KBM-7 (cell line): Measurements from ENCODE around the gene IL11RA.
"Not testable (repeated sequence)": the region's sequence is repeated elsewhere in the genome, so short reads cannot be mapped to it uniquely, and the experiment has no call there.

Source experiments
- DNase-seq: peaks from one replicate; pipeline ENCODE4 v3.0.0-alpha.2; 2015
- in situ Hi-C: fragments of 300-500 bp; cut with MboI; formaldehyde crosslinking; loops from 2 replicates; pipeline ENCODE4 v1.14.3; 2020; ENCODE audit warnings: low sequenced_read_pairs, low pct_unique_long_range_greater_than_20kb, mixed read lengths

Gene IL11RA

GRCh38 chr9:34628656-34629490, 23.1 kb upstream of the IL11RA start, which contains the start of gene ARID3C:
Gene ARID3C, minus strand, starts transcription at chr9:34629066. Its CDS starts 1,052 bp downstream, at chr9:34628014.
- no peak for DNase-seq

GRCh38 chr9:34629491-34629808, 22.5 kb upstream of the IL11RA start:
- no peak for DNase-seq
- in situ Hi-C loops: no loop called here

More at GRCh38 chr9:34628656-34629490, 23.1 kb upstream of the IL11RA start, which contains the start of gene ARID3C:
- in situ Hi-C loops: no loop called here

- DNase-seq: no peak
- in situ Hi-C loops: no loop called here
Measured at GRCh38 chr9:34630402-34631154, 21.4 kb upstream of the IL11RA start.

GRCh38 chr9:34633166-34633565, 18.8 kb upstream of the IL11RA start:
- DNase-seq: no peak
- in situ Hi-C loops: no loop called here

- DNase-seq: peak; percentile 82
- in situ Hi-C loops: no loop called here
Measured at GRCh38 chr9:34633851-34634550, 18.0 kb upstream of the IL11RA start.

- in situ Hi-C loops: no loop called here
- DNase-seq: no peak
Measured at GRCh38 chr9:34634551-34635248, 17.3 kb upstream of the IL11RA start.

- no peak for DNase-seq
- in situ Hi-C loops: no loop called here
Measured at GRCh38 chr9:34635556-34635955, 16.4 kb upstream of the IL11RA start.

- in situ Hi-C loops: no loop called here
- DNase-seq: no peak
Measured at GRCh38 chr9:34636791-34637355, 15.1 kb upstream of the IL11RA start.

- in situ Hi-C loops: no loop called here
- DNase-seq: peak; percentile 94
Measured at GRCh38 chr9:34637356-34638137, 14.4 kb upstream of the IL11RA start, which contains the start of gene SIGMAR1. Gene SIGMAR1, minus strand, starts transcription at chr9:34637787. Its CDS starts 90 bp downstream, at chr9:34637697.

GRCh38 chr9:34638138-34638445, 13.9 kb upstream of the IL11RA start:
- in situ Hi-C loops: no loop called here
- DNase-seq: no peak

- in situ Hi-C loops, DNase-seq: not testable (repeated sequence)
Measured at GRCh38 chr9:34639322-34639721, 12.7 kb upstream of the IL11RA start.

GRCh38 chr9:34642679-34643078, 9.3 kb upstream of the IL11RA start:
- in situ Hi-C loops: no loop called here
- DNase-seq: no peak

GRCh38 chr9:34644766-34645314, 7.1 kb upstream of the IL11RA start:
- DNase-seq: no peak
- in situ Hi-C loops: no loop called here

GRCh38 chr9:34646211-34647083, 5.5 kb upstream of the IL11RA start, which contains the start of gene GALT:
Gene GALT, plus strand, starts transcription at chr9:34646675. Its CDS starts 30 bp downstream, at chr9:34646705.
- DNase-seq: peak; percentile 96
- in situ Hi-C loops: no loop called here

GRCh38 chr9:34647084-34647403, 4.9 kb upstream of the IL11RA start:
- in situ Hi-C loops: no loop called here
- DNase-seq: no peak

GRCh38 chr9:34647651-34648050, 4.3 kb upstream of the IL11RA start:
- in situ Hi-C loops: no loop called here
- no peak for DNase-seq

- in situ Hi-C loops: no loop called here
Measured at GRCh38 chr9:34648673-34649072, 3.3 kb upstream of the IL11RA start.

More at GRCh38 chr9:34648673-34649072, 3.3 kb upstream of the IL11RA start:
- DNase-seq: no peak
